Mucosa of stomach (tissue), 1 donor: ENCODE data around the gene SLC4A4.

Experiments used
- H3K27me3 ChIP-seq: one replicate; pipeline ENCODE4 v1.7.0; 2013; ENCODE audit warnings: mild to moderate bottlenecking, low read length; ENCODE audit not compliant: control insufficient read depth, insufficient read depth
- H3K36me3 ChIP-seq: one replicate; pipeline ENCODE4 v1.7.0; 2013; ENCODE audit warnings: low read length; ENCODE audit not compliant: control insufficient read depth, insufficient read depth
- H3K4me1 ChIP-seq: one replicate; pipeline ENCODE4 v1.7.0; 2013; ENCODE audit warnings: mild to moderate bottlenecking, low read length; ENCODE audit not compliant: control insufficient read depth, insufficient read depth
- H3K4me3 ChIP-seq: one replicate; pipeline ENCODE4 v1.7.0; 2013; ENCODE audit warnings: low read length
- H3K9ac ChIP-seq: one replicate; pipeline ENCODE4 v1.7.0; 2013; ENCODE audit warnings: mild to moderate bottlenecking, low read length, moderate library complexity
- H3K9me3 ChIP-seq: one replicate; pipeline ENCODE4 v1.7.0; 2013; ENCODE audit warnings: mild to moderate bottlenecking, low read length, moderate library complexity; ENCODE audit not compliant: control insufficient read depth
- donor health status: Pancreatic carcinoma.

SLC4A4 gene

DNA sequence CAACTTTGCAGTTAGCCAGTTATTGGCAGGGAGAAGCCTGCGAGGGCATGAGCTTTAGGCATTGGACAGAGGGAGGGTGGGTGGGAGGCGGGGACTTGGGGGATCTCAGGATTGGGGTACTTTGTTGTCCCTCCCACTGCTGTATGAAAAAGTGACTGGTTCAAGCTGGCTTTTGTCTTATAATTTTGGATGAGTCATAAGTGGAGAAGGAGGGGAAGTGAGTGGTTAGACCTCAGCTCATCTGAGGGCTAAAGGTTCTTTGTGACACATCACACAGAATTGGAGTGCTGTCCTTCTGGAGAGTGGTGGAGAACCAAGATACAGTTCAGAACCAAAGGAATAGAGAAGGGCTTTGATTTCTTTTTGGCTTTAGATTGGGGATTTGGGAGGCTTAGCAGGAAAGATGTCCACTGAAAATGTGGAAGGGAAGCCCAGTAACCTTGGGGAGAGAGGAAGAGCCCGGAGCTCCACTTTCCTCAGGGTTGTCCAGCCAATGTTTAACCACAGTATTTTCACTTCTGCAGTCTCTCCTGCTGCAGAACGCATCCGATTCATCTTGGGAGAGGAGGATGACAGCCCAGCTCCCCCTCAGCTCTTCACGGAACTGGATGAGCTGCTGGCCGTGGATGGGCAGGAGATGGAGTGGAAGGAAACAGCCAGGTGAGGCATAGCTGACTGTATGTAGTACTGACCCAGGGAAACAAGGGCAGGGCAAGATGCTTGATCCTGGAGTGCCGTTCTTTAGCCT, at the start of gene SLC4A4:
Gene SLC4A4 (plus strand): TSS at position 175 of the 748 bp plus-strand sequence.
- no peak within 1 kb of the TSS for H3K9ac ChIP-seq
- H3K36me3 ChIP-seq, result no peaks in the 10 kb centered on the region
- H3K9me3 ChIP-seq, result no peaks in the 10 kb centered on the region
- H3K4me3 ChIP-seq, result no peak within 1 kb of the TSS
- H3K4me1 ChIP-seq, result peaks cover 6% of the 10 kb centered on the region
- no peaks in the 10 kb centered on the region for H3K27me3 ChIP-seq

DNA sequence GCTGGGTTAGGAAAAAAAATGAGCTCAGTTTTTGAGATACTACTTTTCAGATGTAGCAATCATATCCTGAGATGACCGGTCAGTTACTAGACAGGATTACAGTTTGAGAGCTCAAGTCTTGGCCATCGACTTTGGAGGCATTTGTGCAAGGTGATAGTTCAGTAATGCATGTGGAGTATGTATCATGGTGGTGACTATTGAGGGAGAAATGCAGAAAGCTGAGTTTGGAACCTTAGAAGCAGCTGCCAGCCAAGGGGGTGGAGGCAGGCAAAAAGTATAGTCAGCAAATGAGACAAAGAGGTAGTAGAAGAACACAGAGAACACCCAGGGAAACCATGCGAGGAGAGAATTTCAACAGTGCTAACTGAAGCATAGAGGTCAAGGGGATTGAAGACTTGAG, 48.7 kb upstream of the SLC4A4 start:
- Histone ChIP-seq H3K36me3 (no peaks in the 10 kb centered on the region), H3K9ac (no peak overlapping the region), H3K27me3 (no peaks in the 10 kb centered on the region)

DNA sequence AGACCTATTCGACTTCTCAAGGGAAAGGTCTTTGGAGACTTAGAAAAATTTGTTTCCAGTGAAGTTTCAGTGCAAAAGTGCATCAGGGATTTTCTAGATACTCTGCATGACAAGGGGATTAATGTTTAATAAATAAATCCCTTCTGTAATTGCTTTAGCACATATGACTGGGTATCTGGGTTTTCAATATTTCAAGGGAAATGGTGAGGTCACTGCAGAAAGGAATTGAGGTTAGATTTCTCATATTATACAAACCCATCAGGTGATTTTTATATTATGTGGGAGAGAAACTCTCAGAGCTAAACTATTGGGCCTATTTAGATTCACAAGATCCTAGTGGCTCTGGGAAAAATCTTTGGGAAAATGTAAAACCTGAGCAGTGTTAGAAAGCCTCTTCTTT, 48.3 kb upstream of the SLC4A4 start:
- no peak overlapping the region for H3K4me3 ChIP-seq
- H3K4me1 ChIP-seq, result peaks cover 31% of the 10 kb centered on the region
- H3K27me3 ChIP-seq, result no peaks in the 10 kb centered on the region
- H3K9me3 ChIP-seq, result no peaks in the 10 kb centered on the region
- no peak overlapping the region for H3K9ac ChIP-seq
- H3K36me3 ChIP-seq, result no peaks in the 10 kb centered on the region

More for the DNA sequence above, 48.7 kb upstream of the SLC4A4 start:
- H3K4me1 ChIP-seq, result peaks cover 31% of the 10 kb centered on the region
- no peak overlapping the region for H3K4me3 ChIP-seq
- no peaks in the 10 kb centered on the region for H3K9me3 ChIP-seq

DNA sequence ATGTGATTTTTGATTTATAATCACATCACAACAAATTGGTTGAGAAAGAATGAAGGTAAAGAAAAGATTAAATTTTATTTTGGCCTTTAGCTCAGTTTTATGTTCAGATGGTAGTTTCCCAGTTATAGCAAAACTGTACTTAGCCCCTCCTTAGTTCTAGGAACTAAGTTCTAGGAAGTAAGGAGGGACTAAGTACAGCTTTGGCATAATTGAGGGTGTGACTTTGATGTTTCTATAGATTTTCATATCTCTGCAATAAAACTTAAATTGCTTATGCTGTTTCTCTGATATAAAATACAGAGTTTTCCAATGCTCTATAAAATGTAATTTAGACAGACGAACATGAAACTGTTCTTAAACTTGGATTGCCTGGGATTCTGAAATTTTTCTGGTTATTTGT, 46.6 kb upstream of the SLC4A4 start:
- Histone ChIP-seq H3K9ac (no peak overlapping the region), H3K4me3 (no peak overlapping the region), H3K36me3 (no peaks in the 10 kb centered on the region), H3K4me1 (peaks cover 37% of the 10 kb centered on the region), H3K27me3 (no peaks in the 10 kb centered on the region), H3K9me3 (no peaks in the 10 kb centered on the region)

DNA sequence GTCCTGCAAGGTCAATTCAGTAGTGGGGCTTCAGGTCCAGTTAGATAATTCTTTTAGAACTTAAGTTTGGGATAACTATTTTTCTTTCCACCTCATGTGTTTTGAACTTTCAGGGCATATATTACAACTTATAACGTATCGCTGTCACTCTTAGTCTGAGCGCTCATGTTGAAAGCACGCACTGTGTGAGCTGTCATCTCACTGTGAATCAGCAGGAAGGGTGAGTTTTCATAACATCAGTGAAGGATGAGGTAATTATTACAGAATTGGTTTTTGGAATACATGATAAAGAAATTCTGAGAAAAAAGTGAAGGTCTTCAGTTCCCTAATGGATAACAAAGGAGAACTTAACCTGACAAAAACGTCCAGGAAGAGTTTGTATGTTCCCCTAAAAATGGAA, 45.1 kb upstream of the SLC4A4 start:
- H3K9ac ChIP-seq, result no peak overlapping the region

DNA sequence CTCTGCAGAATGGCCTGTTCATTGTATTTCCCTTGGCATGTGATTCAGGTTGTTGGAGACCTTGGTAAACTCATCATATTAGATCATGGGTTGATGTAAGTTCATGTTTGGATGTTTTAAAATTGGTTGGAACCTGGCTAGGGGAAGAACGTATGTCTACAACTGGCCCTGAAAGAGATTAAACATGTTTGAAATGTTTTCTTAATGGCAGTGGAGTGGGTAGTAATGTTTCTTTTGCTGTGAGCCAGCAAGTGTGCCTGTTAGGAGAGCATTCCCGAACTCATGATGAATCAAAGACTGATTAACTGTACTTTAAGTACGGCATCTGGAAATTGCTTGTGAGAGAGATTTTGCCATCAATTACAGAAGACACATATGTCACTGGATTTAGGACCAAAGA, 44.5 kb upstream of the SLC4A4 start:
- Histone ChIP-seq H3K4me1 (peaks cover 26% of the 10 kb centered on the region), H3K9me3 (no peaks in the 10 kb centered on the region), H3K4me3 (no peak overlapping the region), H3K27me3 (no peaks in the 10 kb centered on the region), H3K9ac (no peak overlapping the region), H3K36me3 (no peaks in the 10 kb centered on the region)

More for the DNA sequence above, 45.1 kb upstream of the SLC4A4 start:
- Histone ChIP-seq H3K27me3 (no peaks in the 10 kb centered on the region), H3K4me1 (peaks cover 31% of the 10 kb centered on the region), H3K4me3 (no peak overlapping the region), H3K9me3 (no peaks in the 10 kb centered on the region), H3K36me3 (no peaks in the 10 kb centered on the region)

DNA sequence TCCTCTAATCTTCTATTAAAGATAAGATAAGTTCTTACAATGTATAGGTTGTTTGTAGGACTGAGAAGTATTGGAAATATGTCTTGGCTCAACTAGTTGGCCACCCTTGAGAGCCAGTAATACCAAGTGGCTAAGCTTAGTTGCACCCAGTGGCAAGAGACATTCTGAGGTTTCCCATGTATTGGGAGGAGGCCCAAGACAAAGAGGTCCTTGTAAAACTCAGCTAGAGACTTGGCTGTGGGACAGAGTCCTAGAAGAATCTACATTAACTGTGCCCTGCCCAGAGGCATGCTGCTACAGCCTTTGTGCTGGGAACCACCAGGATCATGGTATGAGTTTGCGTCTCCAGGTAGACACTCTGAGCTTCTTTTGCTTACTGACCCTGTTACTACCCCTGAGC, 41.9 kb upstream of the SLC4A4 start:
- Histone ChIP-seq H3K4me1 (peaks cover 12% of the 10 kb centered on the region), H3K4me3 (no peak overlapping the region), H3K9me3 (no peaks in the 10 kb centered on the region), H3K27me3 (no peaks in the 10 kb centered on the region), H3K36me3 (no peaks in the 10 kb centered on the region), H3K9ac (peak overlapping the region; percentile 13)

DNA sequence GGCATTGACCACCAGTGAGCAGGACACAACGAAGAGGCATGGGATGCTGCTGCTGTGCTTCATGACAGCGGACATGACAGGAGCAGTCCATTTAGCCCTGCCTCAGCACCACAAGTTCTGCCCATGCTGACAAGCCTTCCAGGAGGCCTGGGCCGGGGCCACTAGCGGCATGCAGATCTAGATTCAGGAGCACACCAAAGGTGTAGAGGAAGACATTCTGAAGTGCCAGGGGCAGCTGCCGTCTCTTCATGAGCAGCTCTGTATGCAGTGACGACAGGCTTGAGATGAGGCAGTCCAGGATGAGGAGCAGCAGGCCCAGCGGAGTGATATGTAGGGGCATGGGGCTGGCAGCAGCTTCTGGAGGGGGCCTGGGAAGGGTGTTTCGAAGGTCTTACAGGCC, 38.5 kb upstream of the SLC4A4 start:
- H3K36me3 ChIP-seq, result no peaks in the 10 kb centered on the region
- H3K27me3 ChIP-seq, result no peaks in the 10 kb centered on the region
- peaks cover 11% of the 10 kb centered on the region for H3K4me1 ChIP-seq
- no peaks in the 10 kb centered on the region for H3K9me3 ChIP-seq
- no peak overlapping the region for H3K4me3 ChIP-seq
- H3K9ac ChIP-seq, result no peak overlapping the region

DNA sequence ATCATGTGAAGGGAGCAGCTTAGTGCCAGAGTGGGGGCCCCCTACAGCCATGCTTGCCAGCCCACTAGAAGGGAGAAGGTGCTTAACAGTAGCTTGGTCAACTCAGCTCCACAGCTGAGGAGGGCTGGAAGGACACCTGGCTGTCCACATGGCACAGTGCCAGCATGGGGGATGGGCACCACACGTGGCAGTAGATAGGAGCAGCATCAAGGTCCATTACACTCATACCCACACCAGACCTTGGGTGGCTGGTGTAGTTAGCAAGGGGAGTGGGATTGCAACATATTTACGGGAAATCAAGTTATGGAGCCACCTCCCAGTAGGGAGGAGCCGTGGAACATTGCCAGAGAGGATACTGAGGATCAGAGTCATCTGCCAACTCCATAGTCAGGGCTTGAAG, 37.9 kb upstream of the SLC4A4 start:
- no peaks in the 10 kb centered on the region for H3K27me3 ChIP-seq
- H3K36me3 ChIP-seq, result no peaks in the 10 kb centered on the region
- H3K9ac ChIP-seq, result no peak overlapping the region
- peaks cover 13% of the 10 kb centered on the region for H3K4me1 ChIP-seq
- no peak overlapping the region for H3K4me3 ChIP-seq
- H3K9me3 ChIP-seq, result no peaks in the 10 kb centered on the region

DNA sequence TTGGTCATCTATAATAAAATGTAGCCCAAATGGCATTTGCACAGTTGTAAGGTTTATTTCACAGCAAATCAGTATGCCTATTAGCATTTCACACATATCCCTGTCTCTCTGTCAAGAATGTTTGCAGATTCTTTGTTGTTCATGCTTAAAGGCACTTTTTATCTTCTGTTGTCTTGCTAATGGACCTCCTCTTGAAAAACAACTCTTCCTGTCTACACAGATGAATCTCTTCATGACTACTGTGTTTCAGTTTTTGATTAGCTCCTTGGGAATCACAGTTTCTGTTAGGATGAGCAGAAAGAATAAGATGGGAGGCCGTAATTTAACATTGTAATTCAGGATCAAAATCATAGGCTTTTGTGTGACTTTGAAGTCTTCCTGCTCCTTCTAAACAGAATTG, 35.5 kb upstream of the SLC4A4 start:
- no peak overlapping the region for H3K9ac ChIP-seq
- H3K4me3 ChIP-seq, result no peak overlapping the region
- H3K36me3 ChIP-seq, result no peaks in the 10 kb centered on the region
- H3K4me1 ChIP-seq, result peaks cover 18% of the 10 kb centered on the region
- no peaks in the 10 kb centered on the region for H3K9me3 ChIP-seq
- H3K27me3 ChIP-seq, result no peaks in the 10 kb centered on the region

DNA sequence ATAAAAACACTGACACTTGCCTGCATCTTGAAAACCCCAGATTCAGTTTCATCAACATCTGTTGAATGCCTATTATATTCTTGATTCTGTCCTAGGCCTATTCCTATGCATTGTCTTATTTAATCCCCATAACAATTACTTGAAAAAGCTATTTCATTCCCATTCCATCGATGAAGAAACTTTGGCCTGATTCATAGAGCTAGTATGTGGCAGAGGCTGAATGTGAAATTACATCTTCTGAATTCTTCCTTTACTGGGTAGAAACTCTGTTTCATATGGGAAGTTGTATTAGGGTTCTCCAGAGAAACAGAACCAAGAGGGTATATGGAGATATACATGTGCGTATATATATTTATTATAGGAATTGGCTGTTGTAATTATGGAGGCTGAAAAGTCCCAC, 35.0 kb upstream of the SLC4A4 start:
- Histone ChIP-seq H3K9me3 (no peaks in the 10 kb centered on the region), H3K4me3 (no peak overlapping the region), H3K36me3 (no peaks in the 10 kb centered on the region), H3K9ac (no peak overlapping the region), H3K27me3 (no peaks in the 10 kb centered on the region), H3K4me1 (peaks cover 18% of the 10 kb centered on the region)

DNA sequence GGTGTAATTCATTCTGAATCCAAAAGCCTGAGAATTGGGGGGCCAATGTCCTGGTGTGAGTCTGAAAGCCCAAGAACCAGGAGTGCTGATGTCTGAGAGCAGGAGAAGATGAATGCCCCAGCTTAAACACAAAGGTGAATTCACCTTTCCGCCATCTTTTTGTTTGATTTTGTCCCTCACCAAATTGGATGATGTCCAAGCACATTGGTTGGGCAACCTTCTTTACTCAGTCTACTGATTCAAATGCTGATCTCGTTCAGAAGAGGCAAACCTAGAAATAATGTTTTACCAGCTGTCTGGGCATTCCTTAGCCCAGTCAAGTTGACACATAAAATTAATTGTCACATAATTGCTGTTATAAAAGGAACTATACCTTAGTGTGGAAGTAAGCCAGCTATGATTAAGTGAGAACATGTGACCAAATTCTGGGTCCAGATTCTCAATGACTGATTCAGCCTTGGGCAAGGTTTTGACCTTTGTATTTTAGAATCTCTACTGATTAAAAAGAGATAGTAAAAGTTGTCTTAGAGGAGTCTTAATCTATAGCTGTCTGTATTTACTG, 34.5 kb upstream of the SLC4A4 start:
- no peaks in the 10 kb centered on the region for H3K36me3 ChIP-seq
- H3K9ac ChIP-seq, result no peak overlapping the region
- H3K27me3 ChIP-seq, result no peaks in the 10 kb centered on the region
- H3K4me1 ChIP-seq, result peaks cover 18% of the 10 kb centered on the region
- no peak overlapping the region for H3K4me3 ChIP-seq
- no peaks in the 10 kb centered on the region for H3K9me3 ChIP-seq
